ENCODE measurements around the gene DUSP16.

Gene DUSP16

DNA sequence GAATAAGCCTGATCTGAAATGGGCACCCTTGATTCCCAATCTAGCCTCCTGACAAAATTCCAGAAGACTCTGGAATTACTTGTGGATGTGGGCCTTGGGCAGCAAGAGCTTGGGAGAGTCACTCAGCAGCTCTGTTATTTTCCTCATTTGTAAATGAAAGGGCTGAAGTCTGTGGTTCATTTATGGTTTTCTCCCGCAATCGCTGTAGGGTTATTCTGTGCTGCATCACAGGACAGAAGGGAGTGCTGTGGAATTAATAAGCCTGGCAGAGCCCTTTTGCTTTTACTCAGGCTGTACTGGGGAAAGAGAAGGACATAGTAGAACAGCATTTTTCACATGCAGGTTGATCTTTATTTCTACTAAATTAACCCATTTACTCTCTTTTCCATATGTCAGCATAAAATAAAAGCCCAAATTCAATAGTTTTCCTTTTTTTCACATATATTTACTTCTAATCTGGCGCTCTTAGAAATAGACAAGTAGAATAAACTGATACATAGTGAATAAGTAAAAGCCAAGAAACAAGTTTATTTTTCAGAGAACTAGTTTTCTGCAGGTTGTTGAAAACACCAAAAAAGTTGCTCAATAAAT, 49.2 kb downstream of the DUSP16 start:
- FAIRE-seq = no peak
- no peak for TF ChIP-seq TAF1 (IDR thresholded peaks at IDR 0.05; ENCODE audit: low read depth, low read length)
- TF ChIP-seq POLR2AphosphoS5 (IDR thresholded peaks at IDR 0.05; ENCODE audit: low read depth, low read length) = no peak
- TF ChIP-seq POU2F2 (IDR thresholded peaks at IDR 0.05; ENCODE audit: low read depth, low read length) = no peak
- no peak for TF ChIP-seq POLR2A (IDR thresholded peaks at IDR 0.05; ENCODE audit: low read depth, low read length)
- no peak for TF ChIP-seq SPI1 (IDR thresholded peaks at IDR 0.05; ENCODE audit: low read depth, low read length)
- TF ChIP-seq PAX5 (IDR thresholded peaks at IDR 0.05; ENCODE audit: insufficient read depth, low read length, severe bottlenecking) = no peak
- DNase-seq (ENCODE audit: insufficient read length, low spot score) = no peak

DNA sequence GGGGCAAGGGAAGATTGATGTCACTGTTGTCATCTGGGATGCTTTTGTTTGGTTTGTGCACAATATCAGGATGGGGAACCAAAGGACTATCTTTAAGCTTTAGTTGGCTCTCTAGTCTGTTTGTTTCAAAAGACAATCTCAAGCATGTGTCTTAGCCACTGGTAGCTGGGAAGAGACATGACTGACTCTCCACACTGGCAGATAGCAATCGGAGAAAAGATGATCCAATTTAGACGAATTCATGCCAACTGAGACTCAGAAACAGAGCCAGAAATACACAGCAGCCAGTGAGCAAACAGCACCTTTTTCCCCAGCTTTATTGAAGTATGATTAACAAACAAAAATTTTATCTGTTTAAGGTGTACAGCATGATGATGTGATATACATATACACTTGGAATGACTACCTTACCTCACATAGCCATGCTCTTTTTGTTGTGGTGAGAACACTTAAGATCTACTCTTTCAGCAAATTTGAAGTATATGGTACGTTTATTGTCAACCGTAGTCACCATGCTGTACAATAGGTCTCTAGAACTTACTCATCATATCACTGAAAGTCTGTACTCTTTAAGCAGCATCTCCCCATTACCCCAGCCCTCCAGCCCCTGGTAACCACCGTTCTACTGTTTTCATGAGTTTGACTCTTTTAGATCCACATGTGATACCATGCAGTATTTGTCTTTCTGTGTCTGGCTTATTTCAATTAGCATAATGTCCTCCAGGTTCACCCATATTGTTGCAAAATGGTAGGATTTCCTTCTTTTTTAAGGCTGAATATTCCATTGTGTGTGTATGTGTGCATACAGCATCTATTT, 50.6 kb downstream of the DUSP16 start:
- FAIRE-seq (peak; percentile 52), DNase-seq (ENCODE audit: insufficient read length, low spot score) (no peak)
- TF ChIP-seq POU2F2 (IDR thresholded peaks at IDR 0.05; ENCODE audit: low read depth, low read length) (no peak), POLR2AphosphoS5 (IDR thresholded peaks at IDR 0.05; ENCODE audit: low read depth, low read length) (no peak), POLR2A (IDR thresholded peaks at IDR 0.05; ENCODE audit: low read depth, low read length) (no peak), TAF1 (IDR thresholded peaks at IDR 0.05; ENCODE audit: low read depth, low read length) (no peak)

DNA sequence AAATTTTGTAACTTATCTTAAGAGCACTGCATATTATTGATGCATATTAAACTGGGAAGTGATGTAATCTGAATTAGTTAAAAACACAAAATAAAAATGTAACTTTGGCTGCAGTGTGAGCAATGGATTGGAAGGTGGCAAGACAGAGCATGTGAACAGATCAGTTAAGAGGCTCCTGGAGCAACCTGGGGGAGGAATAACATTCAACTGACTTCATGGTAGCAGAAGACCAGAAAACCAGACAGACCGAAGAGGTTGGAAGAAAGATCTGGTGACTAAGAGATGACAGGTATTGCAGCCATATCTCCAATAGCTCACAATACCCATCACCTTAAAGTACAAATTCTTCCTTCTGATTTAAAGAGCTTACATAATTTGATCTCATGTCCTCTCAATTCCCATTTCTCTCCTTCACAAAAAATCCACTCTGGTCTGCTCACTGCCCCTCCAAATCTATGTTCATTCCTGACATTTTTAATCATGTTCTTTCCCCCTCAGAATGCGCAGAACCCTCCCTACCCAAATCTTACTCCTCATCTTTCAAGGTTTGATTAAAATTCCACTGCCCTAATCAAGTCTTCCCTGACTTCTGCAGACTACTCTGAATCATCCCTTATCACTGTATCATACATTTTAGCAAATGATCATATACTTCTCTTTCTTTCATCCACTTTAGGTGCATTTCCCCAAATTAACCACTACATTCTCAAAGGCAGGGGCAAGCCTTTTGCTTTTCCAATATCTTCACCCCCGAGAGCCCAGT, 51.5 kb downstream of the DUSP16 start:
- FAIRE-seq = no peak
- no peak for DNase-seq (ENCODE audit: insufficient read length, low spot score)
- TF ChIP-seq SPI1 (IDR thresholded peaks at IDR 0.05; ENCODE audit: low read depth, low read length) (no peak), TAF1 (IDR thresholded peaks at IDR 0.05; ENCODE audit: low read depth, low read length) (no peak), POU2F2 (IDR thresholded peaks at IDR 0.05; ENCODE audit: low read depth, low read length) (no peak), PAX5 (IDR thresholded peaks at IDR 0.05; ENCODE audit: insufficient read depth, low read length, severe bottlenecking) (no peak), POLR2AphosphoS5 (IDR thresholded peaks at IDR 0.05; ENCODE audit: low read depth, low read length) (no peak), POLR2A (IDR thresholded peaks at IDR 0.05; ENCODE audit: low read depth, low read length) (no peak)

DNA sequence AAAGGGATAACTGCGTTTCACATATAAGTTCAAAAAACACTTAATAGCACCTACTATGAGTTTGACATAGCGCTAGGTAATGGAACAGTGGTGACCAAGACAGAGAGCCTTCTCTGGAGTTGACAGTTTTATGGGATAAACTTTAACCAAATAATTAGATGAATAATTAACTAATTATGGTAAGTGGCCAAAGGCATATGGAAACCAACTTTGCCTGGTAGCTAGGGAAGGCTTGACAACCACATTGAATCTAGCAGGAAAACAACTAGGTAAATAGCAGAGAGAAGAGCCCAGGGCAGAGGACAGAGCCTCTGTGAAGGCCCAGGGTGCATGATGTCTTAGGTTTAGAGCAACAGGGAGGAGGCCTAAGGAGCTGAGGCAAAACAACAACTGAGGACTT, 52.1 kb downstream of the DUSP16 start:
- no peak for FAIRE-seq
- TF ChIP-seq POU2F2 (IDR thresholded peaks at IDR 0.05; ENCODE audit: low read depth, low read length) (no peak), PAX5 (IDR thresholded peaks at IDR 0.05; ENCODE audit: insufficient read depth, low read length, severe bottlenecking) (no peak), SPI1 (IDR thresholded peaks at IDR 0.05; ENCODE audit: low read depth, low read length) (no peak), TAF1 (IDR thresholded peaks at IDR 0.05; ENCODE audit: low read depth, low read length) (no peak)
- no peak for DNase-seq (ENCODE audit: insufficient read length, low spot score)

DNA sequence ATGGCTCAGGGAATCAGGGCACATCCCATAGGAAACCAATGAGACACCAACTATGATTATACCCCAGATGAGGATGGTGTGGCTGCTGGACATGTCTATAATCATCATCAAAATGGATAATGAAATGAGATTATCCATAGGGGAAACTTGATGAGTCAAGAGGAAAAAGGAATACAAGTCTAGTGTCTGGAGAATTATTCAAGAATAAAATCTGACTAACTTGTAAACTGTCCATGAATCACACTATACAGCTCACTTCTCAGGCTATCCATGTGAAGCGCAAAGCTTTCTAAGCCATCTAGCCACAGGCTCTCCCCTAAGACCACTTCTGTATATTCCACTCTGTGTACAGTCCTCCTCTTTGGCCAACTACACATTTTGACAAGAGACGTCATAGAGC, 52.5 kb downstream of the DUSP16 start:
- DNase-seq (ENCODE audit: insufficient read length, low spot score) (no peak), FAIRE-seq (no peak)
- TF ChIP-seq POU2F2 (IDR thresholded peaks at IDR 0.05; ENCODE audit: low read depth, low read length) = no peak
- TF ChIP-seq TAF1 (IDR thresholded peaks at IDR 0.05; ENCODE audit: low read depth, low read length) = no peak
- TF ChIP-seq PAX5 (IDR thresholded peaks at IDR 0.05; ENCODE audit: insufficient read depth, low read length, severe bottlenecking) = no peak
- TF ChIP-seq POLR2AphosphoS5 (IDR thresholded peaks at IDR 0.05; ENCODE audit: low read depth, low read length) = no peak
- no peak for TF ChIP-seq SPI1 (IDR thresholded peaks at IDR 0.05; ENCODE audit: low read depth, low read length)
- TF ChIP-seq POLR2A (IDR thresholded peaks at IDR 0.05; ENCODE audit: low read depth, low read length) = no peak

DNA sequence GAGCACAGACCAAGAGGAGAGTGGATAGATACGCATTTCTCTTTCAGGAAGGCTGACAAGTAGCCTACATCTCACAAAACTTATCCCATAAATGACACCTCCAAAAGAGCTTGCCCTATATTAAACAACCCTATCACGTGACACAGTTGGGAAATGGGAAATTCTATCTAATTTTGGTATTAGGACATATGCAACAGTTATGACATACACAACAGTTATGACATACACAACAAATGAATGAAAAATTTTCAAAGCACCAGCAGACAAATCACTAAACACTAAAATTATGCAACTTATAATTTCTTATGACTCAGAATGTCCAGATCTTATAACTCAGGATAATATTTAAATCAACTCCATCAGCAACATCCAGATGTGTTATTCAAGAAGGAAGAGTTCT, 54.1 kb downstream of the DUSP16 start:
- TF ChIP-seq POLR2AphosphoS5 (IDR thresholded peaks at IDR 0.05; ENCODE audit: low read depth, low read length) (no peak), TAF1 (IDR thresholded peaks at IDR 0.05; ENCODE audit: low read depth, low read length) (no peak), SPI1 (IDR thresholded peaks at IDR 0.05; ENCODE audit: low read depth, low read length) (no peak), POLR2A (IDR thresholded peaks at IDR 0.05; ENCODE audit: low read depth, low read length) (no peak), POU2F2 (IDR thresholded peaks at IDR 0.05; ENCODE audit: low read depth, low read length) (no peak), PAX5 (IDR thresholded peaks at IDR 0.05; ENCODE audit: insufficient read depth, low read length, severe bottlenecking) (no peak)
- DNase-seq (ENCODE audit: insufficient read length, low spot score) (no peak), FAIRE-seq (no peak)

DNA sequence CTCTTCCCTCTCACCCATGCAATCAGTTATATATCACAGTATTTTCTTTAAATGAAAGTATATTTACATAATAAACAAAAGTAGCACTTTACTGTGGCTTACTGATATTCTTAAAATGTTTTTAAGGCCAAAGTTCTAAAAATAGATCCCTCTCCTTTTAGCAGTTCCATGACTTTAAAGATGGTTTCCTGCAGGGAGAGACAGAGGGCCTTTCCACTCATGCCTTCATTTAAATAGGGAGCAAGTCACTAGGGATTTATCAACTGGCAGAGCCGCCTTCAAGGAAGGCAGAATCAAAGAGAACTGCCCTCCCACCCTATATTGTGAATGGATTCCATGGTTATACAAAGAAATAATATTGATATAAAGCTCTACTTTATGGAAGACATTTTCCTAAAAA, 55.5 kb downstream of the DUSP16 start:
- FAIRE-seq (no peak), DNase-seq (ENCODE audit: insufficient read length, low spot score) (no peak)
- TF ChIP-seq PAX5 (IDR thresholded peaks at IDR 0.05; ENCODE audit: insufficient read depth, low read length, severe bottlenecking) = no peak
- TF ChIP-seq TAF1 (IDR thresholded peaks at IDR 0.05; ENCODE audit: low read depth, low read length) = no peak
- no peak for TF ChIP-seq POU2F2 (IDR thresholded peaks at IDR 0.05; ENCODE audit: low read depth, low read length)
- no peak for TF ChIP-seq SPI1 (IDR thresholded peaks at IDR 0.05; ENCODE audit: low read depth, low read length)

DNA sequence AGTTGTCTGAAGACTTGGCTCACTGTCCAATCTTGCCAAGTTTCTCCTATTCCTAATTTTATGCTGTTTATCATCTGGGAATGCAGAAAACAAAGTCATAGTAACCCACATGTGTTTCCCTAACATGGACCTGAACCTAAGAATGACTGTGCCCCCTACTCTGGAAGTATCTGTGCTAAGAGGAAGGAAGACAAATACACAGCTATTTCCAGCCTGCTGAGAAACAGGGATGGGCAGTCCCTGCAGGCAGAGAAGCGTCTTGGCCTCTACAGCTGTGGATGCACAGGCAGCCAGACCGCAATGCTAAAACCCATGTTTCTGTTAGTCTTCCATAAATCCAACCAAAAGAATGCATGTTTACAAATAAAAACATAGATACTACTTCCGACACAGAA, 56.2 kb downstream of the DUSP16 start:
- DNase-seq (ENCODE audit: insufficient read length, low spot score) (no peak), FAIRE-seq (peak; percentile 41)
- TF ChIP-seq PAX5 (IDR thresholded peaks at IDR 0.05; ENCODE audit: insufficient read depth, low read length, severe bottlenecking) (no peak), POLR2AphosphoS5 (IDR thresholded peaks at IDR 0.05; ENCODE audit: low read depth, low read length) (no peak), TAF1 (IDR thresholded peaks at IDR 0.05; ENCODE audit: low read depth, low read length) (no peak), POLR2A (IDR thresholded peaks at IDR 0.05; ENCODE audit: low read depth, low read length) (no peak)
